Measurements from ENCODE around the gene LAIR2.

DNA sequence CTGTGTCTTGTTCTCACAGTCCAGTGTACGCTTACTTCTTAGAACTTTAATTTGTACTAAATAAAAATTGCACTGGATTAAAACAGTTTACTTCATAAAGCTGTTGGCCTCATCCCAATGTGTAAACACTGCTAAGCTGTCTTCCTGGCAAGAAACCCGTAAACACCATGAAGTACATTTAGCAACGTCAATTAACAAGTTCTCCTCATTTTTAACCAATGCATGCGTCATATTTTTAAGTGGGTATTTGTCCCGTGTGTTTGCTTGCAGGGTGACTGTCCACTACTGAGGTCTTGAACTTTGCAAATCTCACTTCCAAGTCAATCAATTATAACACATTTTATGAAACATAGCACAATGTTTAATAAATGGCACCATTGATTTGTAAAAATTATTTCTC is 28.2 kb downstream of the LAIR2 start:
- no peak for TF ChIP-seq EP300 (IDR thresholded peaks at IDR 0.05; ENCODE audit: low read depth)
- TF ChIP-seq, protein P1, sequence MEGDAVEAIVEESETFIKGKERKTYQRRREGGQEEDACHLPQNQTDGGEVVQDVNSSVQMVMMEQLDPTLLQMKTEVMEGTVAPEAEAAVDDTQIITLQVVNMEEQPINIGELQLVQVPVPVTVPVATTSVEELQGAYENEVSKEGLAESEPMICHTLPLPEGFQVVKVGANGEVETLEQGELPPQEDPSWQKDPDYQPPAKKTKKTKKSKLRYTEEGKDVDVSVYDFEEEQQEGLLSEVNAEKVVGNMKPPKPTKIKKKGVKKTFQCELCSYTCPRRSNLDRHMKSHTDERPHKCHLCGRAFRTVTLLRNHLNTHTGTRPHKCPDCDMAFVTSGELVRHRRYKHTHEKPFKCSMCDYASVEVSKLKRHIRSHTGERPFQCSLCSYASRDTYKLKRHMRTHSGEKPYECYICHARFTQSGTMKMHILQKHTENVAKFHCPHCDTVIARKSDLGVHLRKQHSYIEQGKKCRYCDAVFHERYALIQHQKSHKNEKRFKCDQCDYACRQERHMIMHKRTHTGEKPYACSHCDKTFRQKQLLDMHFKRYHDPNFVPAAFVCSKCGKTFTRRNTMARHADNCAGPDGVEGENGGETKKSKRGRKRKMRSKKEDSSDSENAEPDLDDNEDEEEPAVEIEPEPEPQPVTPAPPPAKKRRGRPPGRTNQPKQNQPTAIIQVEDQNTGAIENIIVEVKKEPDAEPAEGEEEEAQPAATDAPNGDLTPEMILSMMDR (IDR thresholded peaks at IDR 0.05): no peak
